DMS153 treated with DMSO at 0.1 percent for 48 hours (cell line): ENCODE results near the gene MRPL53.

Experiments used
- DNase-seq: peaks from one replicate; lab custom pipeline; 2025; ENCODE audit not compliant: unreplicated experiment; lab: John Stamatoyannopoulos, UW

MRPL53 gene

GRCh38 chr2:74472086-74472944 is at the start of gene MRPL53:
Gene MRPL53, minus strand, starts transcription at chr2:74472680. Its CDS starts 20 bp downstream, at chr2:74472660.
- peak; percentile 75 for DNase-seq

GRCh38 chr2:74516650-74517049 is 44.2 kb upstream of the MRPL53 start:
- no peak for DNase-seq

GRCh38 chr2:74515981-74516633 is 43.6 kb upstream of the MRPL53 start:
- DNase-seq, result no peak

GRCh38 chr2:74515271-74515980 is 42.9 kb upstream of the MRPL53 start:
- no peak for DNase-seq

- DNase-seq, result no peak
Measured at GRCh38 chr2:74514368-74515270, 42.1 kb upstream of the MRPL53 start, which contains the start of gene TLX2. Gene TLX2, plus strand, starts transcription at chr2:74514450. Its CDS starts 357 bp downstream, at chr2:74514807.

GRCh38 chr2:74513605-74514367 is 41.3 kb upstream of the MRPL53 start:
- DNase-seq, result no peak

GRCh38 chr2:74512744-74513604 is 40.5 kb upstream of the MRPL53 start:
- no peak for DNase-seq

- DNase-seq, result no peak
Measured at GRCh38 chr2:74511104-74511989, 38.9 kb upstream of the MRPL53 start.

- no peak for DNase-seq
Measured at GRCh38 chr2:74510272-74510671, 37.8 kb upstream of the MRPL53 start.

- DNase-seq, result no peak
Measured at GRCh38 chr2:74507926-74508520, 35.5 kb upstream of the MRPL53 start.

- DNase-seq, result peak; percentile 94
Measured at GRCh38 chr2:74507145-74507925, 34.9 kb upstream of the MRPL53 start, which contains the start of gene PCGF1. Gene PCGF1, minus strand, starts transcription at chr2:74507695. Its CDS starts 27 bp downstream, at chr2:74507668.

GRCh38 chr2:74505448-74506246 is 33.2 kb upstream of the MRPL53 start:
- DNase-seq, result no peak

- no peak for DNase-seq
Measured at GRCh38 chr2:74504591-74504990, 32.1 kb upstream of the MRPL53 start.

GRCh38 chr2:74503506-74504475 is 31.3 kb upstream of the MRPL53 start:
- no peak for DNase-seq
